SK-N-SH treated with all-trans-retinoic acid at 6 μM for 48 hours (cell line): ENCODE measurements around the gene CSTF2T.

ENCODE experiments used
- CREB5 ChIP-seq: fragments of 250-450 bp; sonication (Bioruptor Pico); IDR thresholded peaks from 2 replicates; pipeline ENCODE4 v1.5.1; 2020; ENCODE audit warnings: low read depth, mild to moderate bottlenecking, moderate library complexity
- ISL1 ChIP-seq: fragments of 250-450 bp; sonication (Bioruptor Pico); IDR thresholded peaks from 2 replicates; pipeline ENCODE4 v2.1.2; 2022; ENCODE audit warnings: mild to moderate bottlenecking, moderate library complexity
- POU6F1 ChIP-seq: fragments of 250-450 bp; sonication (Bioruptor Pico); IDR thresholded peaks from 2 replicates; pipeline ENCODE4 v1.8.0; 2021; ENCODE audit warnings: low read depth, mild to moderate bottlenecking, moderate library complexity, borderline replicate concordance
- ZNF565 ChIP-seq: fragments of 450-650 bp; formaldehyde crosslinking; conservative IDR thresholded peaks from 2 replicates; pipeline ENCODE4 v1.5.0; 2020; ENCODE audit warnings: low read depth, mild to moderate bottlenecking, moderate library complexity

GRCh38 chr10:51716981-51717380, 17.6 kb upstream of the CSTF2T start:
- no peak for TF ChIP-seq ISL1 (CRISPR knock-in tag)
- no peak for TF ChIP-seq CREB5 (CRISPR knock-in tag)
- TF ChIP-seq ZNF565 (CRISPR knock-in tag), result no peak
- no peak for TF ChIP-seq POU6F1 (CRISPR knock-in tag)
